Skeletal muscle tissue (tissue), 4 donors: ENCODE results near the gene TSC22D2. TPM values are rescaled to one million over a fixed set of nuclear protein-coding genes. Genes with fewer than 3 reads are reported as not detected.

Experiments
- H3K27ac ChIP-seq: one replicate; pipeline ENCODE4 v1.7.0; 2013; ENCODE audit warnings: mild to moderate bottlenecking, low read depth, low read length, inconsistent platforms
- H3K27me3 ChIP-seq, 3 donors: one replicate each; pipeline ENCODE4 v1.7.0; 2013; ENCODE audit warnings: low read length in 3 of 3; ENCODE audit not compliant: control insufficient read depth in 3 of 3, insufficient read depth in 3 of 3
- H3K36me3 ChIP-seq, 3 donors: one replicate each; pipeline ENCODE4 v1.7.0; 2013; ENCODE audit warnings: low read length in 3 of 3; ENCODE audit not compliant: control insufficient read depth in 3 of 3, insufficient read depth in 3 of 3
- H3K4me1 ChIP-seq, 3 donors: one replicate each; pipeline ENCODE4 v1.7.0; 2013; ENCODE audit warnings: low read length in 3 of 3, mild to moderate bottlenecking in 3 of 3; ENCODE audit not compliant: control insufficient read depth in 3 of 3, insufficient read depth in 3 of 3
- H3K4me3 ChIP-seq, 3 donors: one replicate each; pipeline ENCODE4 v1.7.0; 2013; ENCODE audit warnings: low read length in 3 of 3
- H3K9ac ChIP-seq, 3 donors: one replicate each; pipeline ENCODE4 v1.7.0; 2013; ENCODE audit warnings: low read length in 3 of 3, mild to moderate bottlenecking in 3 of 3, moderate library complexity in 2 of 3, low read depth in 1 of 3
- H3K9me3 ChIP-seq, 3 donors: one replicate each; pipeline ENCODE4 v1.7.0; 2013; ENCODE audit warnings: low read length in 3 of 3; ENCODE audit not compliant: control insufficient read depth in 3 of 3
- total RNA-seq: library from RNA; depleted of rRNA; stranded (reverse); fragments of >200 nt; gene quantifications from one replicate; pipeline ENCODE4 v1.2.3, GENCODE V29; 2014
- donor health status: Osteomylitis.

Gene TSC22D2
- total RNA-seq, 1 donor from 2014 or later: 12.0 TPM

GRCh38 chr3:150371741-150372254 is 36.3 kb upstream of the TSC22D2 start:
- Histone ChIP-seq H3K4me3 (peak overlapping the region; percentile 16 to 69 (median 39)), H3K27ac (peak overlapping the region; percentile 78), H3K36me3 (no peaks in the 10 kb centered on the region), H3K9ac (peak overlapping the region; percentile 46 to 64 (median 63)), H3K27me3 (no peaks in the 10 kb centered on the region), H3K4me1 (peaks cover 7 to 10% (median 8%) of the 10 kb centered on the region in 3 donors), H3K9me3 (no peaks in the 10 kb centered on the region)

GRCh38 chr3:150372320-150372719 is 35.8 kb upstream of the TSC22D2 start:
- H3K9ac ChIP-seq: no peak overlapping the region
- H3K9me3 ChIP-seq: no peaks in the 10 kb centered on the region
- peaks cover 8 to 10% (median 8%) of the 10 kb centered on the region in 3 donors for H3K4me1 ChIP-seq
- H3K27me3 ChIP-seq: no peaks in the 10 kb centered on the region
- no peaks in the 10 kb centered on the region for H3K36me3 ChIP-seq
- peak overlapping the region; percentile 5 for H3K27ac ChIP-seq
- peak overlapping the region in 1 of 3 donors; percentile 69 for H3K4me3 ChIP-seq

- Histone ChIP-seq H3K9ac (no peak overlapping the region), H3K9me3 (no peaks in the 10 kb centered on the region), H3K4me1 (peaks cover 8 to 10% (median 8%) of the 10 kb centered on the region in 3 donors), H3K4me3 (no peak overlapping the region), H3K27me3 (no peaks in the 10 kb centered on the region), H3K27ac (peak overlapping the region; percentile 5), H3K36me3 (no peaks in the 10 kb centered on the region)
Measured at GRCh38 chr3:150372722-150373121, 35.4 kb upstream of the TSC22D2 start.

GRCh38 chr3:150373234-150373875 is 34.7 kb upstream of the TSC22D2 start:
- Histone ChIP-seq H3K36me3 (no peaks in the 10 kb centered on the region), H3K9me3 (no peaks in the 10 kb centered on the region), H3K9ac (no peak overlapping the region), H3K4me3 (no peak overlapping the region), H3K27ac (no peak overlapping the region), H3K27me3 (no peaks in the 10 kb centered on the region), H3K4me1 (peaks cover 8 to 10% (median 8%) of the 10 kb centered on the region in 3 donors)

GRCh38 chr3:150374975-150375374 is 33.1 kb upstream of the TSC22D2 start:
- Histone ChIP-seq H3K4me1 (peaks cover 8 to 10% (median 8%) of the 10 kb centered on the region in 3 donors), H3K9me3 (no peaks in the 10 kb centered on the region), H3K36me3 (no peaks in the 10 kb centered on the region), H3K27ac (no peak overlapping the region), H3K9ac (no peak overlapping the region), H3K27me3 (no peaks in the 10 kb centered on the region), H3K4me3 (no peak overlapping the region)

GRCh38 chr3:150376001-150376848 is 31.9 kb upstream of the TSC22D2 start:
- H3K9me3 ChIP-seq: no peaks in the 10 kb centered on the region
- H3K27ac ChIP-seq: no peak overlapping the region

GRCh38 chr3:150377601-150378300 is 30.3 kb upstream of the TSC22D2 start:
- Histone ChIP-seq H3K4me3 (no peak overlapping the region), H3K9me3 (no peaks in the 10 kb centered on the region), H3K27ac (no peak overlapping the region), H3K36me3 (no peaks in the 10 kb centered on the region), H3K4me1 (peaks cover 2 to 8% (median 6%) of the 10 kb centered on the region in 3 donors), H3K27me3 (no peaks in the 10 kb centered on the region), H3K9ac (no peak overlapping the region)

More at GRCh38 chr3:150376001-150376848, 31.9 kb upstream of the TSC22D2 start:
- Histone ChIP-seq H3K4me1 (peaks cover 6 to 10% (median 8%) of the 10 kb centered on the region in 3 donors), H3K27me3 (no peaks in the 10 kb centered on the region), H3K9ac (no peak overlapping the region), H3K4me3 (no peak overlapping the region), H3K36me3 (no peaks in the 10 kb centered on the region)

GRCh38 chr3:150378301-150378748 is 29.8 kb upstream of the TSC22D2 start:
- no peak overlapping the region for H3K27ac ChIP-seq
- H3K9ac ChIP-seq: no peak overlapping the region
- H3K9me3 ChIP-seq: no peaks in the 10 kb centered on the region
- no peaks in the 10 kb centered on the region for H3K36me3 ChIP-seq
- peaks cover 2 to 8% (median 6%) of the 10 kb centered on the region in 3 donors for H3K4me1 ChIP-seq
- no peak overlapping the region for H3K4me3 ChIP-seq
- H3K27me3 ChIP-seq: no peaks in the 10 kb centered on the region

GRCh38 chr3:150379469-150379868 is 28.6 kb upstream of the TSC22D2 start:
- peaks cover 2 to 8% (median 6%) of the 10 kb centered on the region in 3 donors for H3K4me1 ChIP-seq
- H3K27me3 ChIP-seq: no peaks in the 10 kb centered on the region
- no peaks in the 10 kb centered on the region for H3K9me3 ChIP-seq
- no peak overlapping the region for H3K4me3 ChIP-seq
- H3K9ac ChIP-seq: no peak overlapping the region
- no peaks in the 10 kb centered on the region for H3K36me3 ChIP-seq
- H3K27ac ChIP-seq: no peak overlapping the region
